ENCODE results near the gene IGF2R.

IGF2R gene

GRCh38 chr6:159943968-159944598, 24.8 kb upstream of the IGF2R start:
- no peak for DNase-seq
- TF ChIP-seq POLR2A (IDR thresholded peaks at IDR 0.05; ENCODE audit: low read length) (no peak), GATA1 (IDR thresholded peaks at IDR 0.05; ENCODE audit: low read depth, low read length) (no peak)

GRCh38 chr6:159945801-159946392, 23.0 kb upstream of the IGF2R start:
- TF ChIP-seq GATA1 (IDR thresholded peaks at IDR 0.05; ENCODE audit: low read depth, low read length), result no peak
- no peak for TF ChIP-seq POLR2A (IDR thresholded peaks at IDR 0.05; ENCODE audit: low read length)
- no peak for DNase-seq

DNA sequence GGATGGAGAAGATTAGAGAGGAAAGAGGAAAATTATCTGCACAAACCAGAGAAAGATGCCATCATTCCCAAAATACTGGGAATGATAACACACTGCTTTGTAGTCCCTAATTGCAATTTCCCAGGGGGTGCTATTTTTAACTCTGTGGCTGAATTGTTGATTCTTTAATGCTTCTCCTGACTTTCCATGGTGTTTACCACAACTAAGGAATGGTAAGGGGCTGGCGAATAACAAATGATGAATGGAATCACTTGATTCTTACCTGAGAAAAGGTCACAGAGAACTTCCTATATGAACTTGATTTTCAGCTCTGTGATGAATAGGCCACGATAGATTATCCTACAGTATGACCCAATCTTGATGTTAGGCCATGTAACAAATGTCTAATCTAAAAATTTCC, 22.0 kb upstream of the IGF2R start:
- TF ChIP-seq POLR2A (IDR thresholded peaks at IDR 0.05; ENCODE audit: low read length) (no peak), GATA1 (IDR thresholded peaks at IDR 0.05; ENCODE audit: low read depth, low read length) (no peak)

GRCh38 chr6:159948199-159948598, 20.7 kb upstream of the IGF2R start:
- no peak for TF ChIP-seq GATA1 (IDR thresholded peaks at IDR 0.05; ENCODE audit: low read depth, low read length)
- TF ChIP-seq POLR2A (IDR thresholded peaks at IDR 0.05; ENCODE audit: low read length), result no peak

More for the DNA sequence above, 22.0 kb upstream of the IGF2R start:
- no peak for DNase-seq

GRCh38 chr6:159951772-159952171, 17.1 kb upstream of the IGF2R start:
- TF ChIP-seq POLR2A (IDR thresholded peaks at IDR 0.05; ENCODE audit: low read length) (no peak), GATA1 (IDR thresholded peaks at IDR 0.05; ENCODE audit: low read depth, low read length) (no peak)
- DNase-seq, result no peak

More at GRCh38 chr6:159948199-159948598, 20.7 kb upstream of the IGF2R start:
- DNase-seq, result no peak

- TF ChIP-seq POLR2A (IDR thresholded peaks at IDR 0.05; ENCODE audit: low read length) (no peak), GATA1 (IDR thresholded peaks at IDR 0.05; ENCODE audit: low read depth, low read length) (no peak)
- DNase-seq, result no peak
These were observed 16.4 kb upstream of the IGF2R start for GRCh38 chr6:159952289-159953005.

- no peak for DNase-seq
- TF ChIP-seq POLR2A (IDR thresholded peaks at IDR 0.05; ENCODE audit: low read length) (no peak), GATA1 (IDR thresholded peaks at IDR 0.05; ENCODE audit: low read depth, low read length) (no peak)
These were observed 15.7 kb upstream of the IGF2R start for GRCh38 chr6:159953091-159953601.

GRCh38 chr6:159955945-159956361, 12.9 kb upstream of the IGF2R start:
- TF ChIP-seq POLR2A (IDR thresholded peaks at IDR 0.05; ENCODE audit: low read length) (no peak), GATA1 (IDR thresholded peaks at IDR 0.05; ENCODE audit: low read depth, low read length) (no peak)
- no peak for DNase-seq

DNA sequence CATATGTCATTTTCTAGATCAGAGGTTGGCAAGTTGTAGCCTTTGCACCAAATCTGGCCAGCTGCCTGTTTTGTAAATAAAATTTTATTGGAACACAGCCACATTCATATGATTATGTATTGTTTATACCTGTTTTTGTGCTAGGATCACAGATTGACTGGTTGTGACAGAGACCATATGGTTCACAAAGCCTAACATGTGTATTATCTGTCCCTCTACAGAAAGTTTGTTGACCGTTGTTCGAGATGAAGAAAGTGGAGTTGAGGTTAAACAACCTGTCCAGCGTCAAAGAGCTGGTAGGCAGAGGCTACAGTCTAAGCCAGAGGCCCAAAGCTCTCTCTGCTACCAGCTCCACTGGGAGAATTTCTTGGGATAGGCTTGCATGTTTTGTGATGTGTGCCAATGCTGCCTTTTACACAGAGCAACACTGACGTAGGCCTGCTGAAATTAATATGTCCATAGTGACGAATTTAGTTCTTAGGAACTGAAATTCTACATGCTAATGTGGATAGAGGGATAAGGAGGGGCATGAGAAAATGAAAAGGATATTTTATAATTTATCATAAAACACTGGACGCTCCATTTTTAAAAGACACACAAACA, 11.7 kb upstream of the IGF2R start:
- DNase-seq, result no peak
- no peak for TF ChIP-seq POLR2A (IDR thresholded peaks at IDR 0.05; ENCODE audit: low read length)
- TF ChIP-seq GATA1 (IDR thresholded peaks at IDR 0.05; ENCODE audit: low read depth, low read length), result no peak

GRCh38 chr6:159959165-159959975, 9.5 kb upstream of the IGF2R start:
- no peak for DNase-seq
- TF ChIP-seq GATA1 (IDR thresholded peaks at IDR 0.05; ENCODE audit: low read depth, low read length) (no peak), POLR2A (IDR thresholded peaks at IDR 0.05; ENCODE audit: low read length) (no peak)

DNA sequence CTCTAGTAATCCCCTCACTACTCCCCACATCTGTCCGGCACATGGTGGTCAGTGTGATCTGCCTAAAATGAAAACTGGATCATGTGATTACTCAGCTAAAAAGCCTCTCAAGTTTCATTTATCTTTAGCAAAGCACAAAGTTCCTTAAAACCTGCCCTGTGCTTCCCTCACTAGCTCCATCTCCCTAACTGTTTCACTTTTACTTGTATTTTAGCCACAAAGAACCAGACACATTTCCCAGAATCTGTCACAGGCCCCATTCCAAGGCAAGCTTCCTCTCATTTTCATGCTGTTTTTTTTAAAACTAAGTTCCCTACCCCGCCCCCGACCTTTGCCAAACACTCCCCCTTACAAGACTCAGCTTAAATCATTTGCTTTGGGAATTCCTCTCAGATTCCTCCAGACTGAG, 8.9 kb upstream of the IGF2R start:
- no peak for DNase-seq
- TF ChIP-seq GATA1 (IDR thresholded peaks at IDR 0.05; ENCODE audit: low read depth, low read length) (no peak), POLR2A (IDR thresholded peaks at IDR 0.05; ENCODE audit: low read length) (no peak)

DNA sequence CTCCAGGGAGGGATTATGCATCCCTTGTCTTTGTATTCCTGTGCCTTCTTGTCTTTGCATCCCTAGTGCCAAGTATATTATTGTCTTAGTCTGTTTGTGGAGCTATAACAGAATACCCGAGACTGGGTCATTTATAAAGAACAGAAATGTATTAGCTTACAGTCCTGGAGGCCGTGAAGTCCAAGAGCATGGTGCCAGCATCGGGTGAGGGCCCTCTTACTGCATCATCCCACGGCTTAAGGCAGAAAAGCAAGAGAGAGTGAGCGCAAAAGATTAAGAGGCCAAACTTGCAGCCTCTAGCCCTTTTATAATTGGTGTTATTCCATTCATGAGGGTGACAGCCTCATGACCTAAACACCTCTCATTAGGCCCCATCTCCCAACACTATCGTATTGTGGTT, 8.4 kb upstream of the IGF2R start:
- TF ChIP-seq POLR2A (IDR thresholded peaks at IDR 0.05; ENCODE audit: low read length) (no peak), GATA1 (IDR thresholded peaks at IDR 0.05; ENCODE audit: low read depth, low read length) (no peak)
- no peak for DNase-seq

- TF ChIP-seq POLR2A (IDR thresholded peaks at IDR 0.05; ENCODE audit: low read length), result no peak
- TF ChIP-seq GATA1 (IDR thresholded peaks at IDR 0.05; ENCODE audit: low read depth, low read length), result no peak
- no peak for DNase-seq
These were observed 7.4 kb upstream of the IGF2R start for GRCh38 chr6:159961528-159961927.
